Keratinocyte (primary cell): ENCODE results near the gene CTU1. TPM values are rescaled to one million over a fixed set of nuclear protein-coding genes. Genes with fewer than 3 reads are reported as not detected.

Experiments used
- DNase-seq: peaks from one replicate; pipeline ENCODE4 v3.0.0-alpha.2; 2011; ENCODE audit warnings: low read depth, missing footprints, low spot score
- FAIRE-seq: peaks from 2 replicates; lab custom pipeline; 2011; peaks lifted over from hg19 to GRCh38; lab: Jason Lieb, UNC
- H2AFZ ChIP-seq: 2 replicates; pipeline ENCODE4 v1.6.0; 2012; ENCODE audit warnings: low read length, control low read depth, inconsistent platforms; ENCODE audit not compliant: control insufficient read depth
- H3K27ac ChIP-seq: 2 replicates; pipeline ENCODE4 v1.5.1; 2011; ENCODE audit warnings: low read length; ENCODE audit not compliant: control insufficient read depth, insufficient read depth
- H3K27me3 ChIP-seq: 3 replicates; pipeline ENCODE4 v1.6.0; 2011; ENCODE audit warnings: low read length; ENCODE audit not compliant: control insufficient read depth, insufficient read depth; ENCODE audit errors: extremely low read depth
- H3K36me3 ChIP-seq, 2 experiments: 2 replicates in 1 of 2; 3 replicates in 1 of 2; pipeline ENCODE4 v1.5.1; 2011; ENCODE audit warnings: low read length in 2 of 2, mild to moderate bottlenecking in 1 of 2; ENCODE audit not compliant: control insufficient read depth in 2 of 2, insufficient read depth in 2 of 2; ENCODE audit errors: extremely low read depth in 1 of 2
- H3K4me1 ChIP-seq: 3 replicates; pipeline ENCODE4 v1.5.1; 2011; ENCODE audit warnings: low read length; ENCODE audit not compliant: control insufficient read depth, insufficient read depth; ENCODE audit errors: extremely low read depth
- H3K4me2 ChIP-seq: 3 replicates; pipeline ENCODE4 v1.6.0; 2011; ENCODE audit warnings: low read depth, low read length; ENCODE audit not compliant: control insufficient read depth, insufficient read depth; ENCODE audit errors: extremely low read depth
- H3K4me3 ChIP-seq, 3 experiments: fragments of 200-600 bp in 1 of 3; sonication (generic) in 1 of 3; 2 replicates in 2 of 3; 3 replicates in 1 of 3; pipeline ENCODE4 v1.5.1; 2011 to 2016; ENCODE audit warnings: low read length in 3 of 3, mild to moderate bottlenecking in 3 of 3, control low read depth in 2 of 3, inconsistent platforms in 1 of 3, low read depth in 1 of 3, mixed read lengths in 1 of 3, mixed run types in 1 of 3, moderate library complexity in 1 of 3; ENCODE audit not compliant: control insufficient read depth in 2 of 3, insufficient read depth in 2 of 3; ENCODE audit errors: extremely low read depth in 1 of 3
- H3K79me2 ChIP-seq: 2 replicates; pipeline ENCODE4 v1.6.0; 2012; ENCODE audit warnings: low read length; ENCODE audit not compliant: control insufficient read depth, insufficient read depth
- H3K9ac ChIP-seq: 3 replicates; pipeline ENCODE4 v1.6.0; 2011; ENCODE audit warnings: low read length; ENCODE audit not compliant: control insufficient read depth, insufficient read depth; ENCODE audit errors: extremely low read depth
- H3K9me1 ChIP-seq: 3 replicates; pipeline ENCODE4 v1.6.0; 2011; ENCODE audit warnings: low read length; ENCODE audit not compliant: control insufficient read depth, insufficient read depth; ENCODE audit errors: extremely low read depth
- H3K9me3 ChIP-seq: 2 replicates; pipeline ENCODE4 v1.5.1; 2012; ENCODE audit warnings: low read depth, low read length; ENCODE audit not compliant: control insufficient read depth
- H4K20me1 ChIP-seq: 3 replicates; pipeline ENCODE4 v1.6.0; 2011; ENCODE audit warnings: low read length; ENCODE audit not compliant: control insufficient read depth, insufficient read depth; ENCODE audit errors: extremely low read depth
- EZH2 ChIP-seq: IDR thresholded peaks from one replicate; pipeline ENCODE4 v1.6.1; 2012; ENCODE audit warnings: inconsistent platforms, mild to moderate bottlenecking, low read length, moderate library complexity
- dilution Hi-C: fragments of 300-500 bp; cut with MboI; formaldehyde crosslinking; loops from one replicate; pipeline ENCODE4 v1.7.0; 2020; ENCODE audit warnings: low sequenced_read_pairs; ENCODE audit not compliant: extremely low pct_ligation_motif_present
- polyA plus RNA-seq, 5 experiments: library from polyadenylated mRNA; depleted of rRNA in 3 of 5; stranded (reverse) in 3 of 5; stranded (forward) in 1 of 5; unstranded in 1 of 5; fragments of >200 nt; gene quantifications; 1 replicate in 1 of 5; 2 replicates in 3 of 5; 3 replicates in 1 of 5; pipeline versions ENCODE4 v1.2.1 to v1.2.3, GENCODE V29; 2011 to 2012; ENCODE audit warnings: missing spikeins in 2 of 5, low read depth in 1 of 5, low replicate concordance in 1 of 5
- TF ChIP-seq, protein P1 (sequence below), 3 experiments: IDR thresholded peaks in 1 of 3; conservative IDR thresholded peaks in 1 of 3; optimal IDR thresholded peaks in 1 of 3; 2 replicates in 2 of 3; 3 replicates in 1 of 3; pipeline versions ENCODE3 to v1.5.1; 2011; ENCODE audit warnings: low read length in 3 of 3, mild to moderate bottlenecking in 3 of 3, moderate library complexity in 2 of 3, control low read depth in 1 of 3, inconsistent platforms in 1 of 3; ENCODE audit not compliant: insufficient read depth in 2 of 3; ENCODE audit errors: extremely low read depth in 1 of 3

The CTU1 gene
- polyA plus RNA-seq, 1 donor (not counting 4 experiments of a cell fraction or from before 2014, with no cell fraction given), result 1.9 TPM

DNA sequence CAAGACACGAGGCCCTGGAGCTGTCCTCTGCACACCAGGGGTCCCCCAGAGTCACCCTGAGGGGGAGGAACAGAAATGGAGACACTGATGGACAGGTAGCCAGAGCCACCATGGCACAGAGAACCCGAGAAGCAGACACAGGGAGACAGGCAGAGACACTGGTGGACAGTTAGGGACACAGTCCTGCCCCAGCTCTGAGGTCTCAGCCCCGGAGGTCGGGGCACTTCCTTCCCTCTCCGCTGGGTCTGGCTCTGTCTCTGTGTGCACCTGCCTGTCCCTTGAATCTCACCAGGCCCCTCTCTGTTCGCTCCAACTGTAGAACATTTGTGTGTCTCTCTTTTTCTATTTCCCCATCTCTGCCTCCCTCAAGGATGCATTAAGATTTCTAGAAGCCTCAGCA is 30.1 kb downstream of the CTU1 start:
- Histone ChIP-seq H3K4me2 (no peak overlapping the region), H3K4me1 (peaks cover 12% of the 10 kb centered on the region), H3K79me2 (no peaks in the 10 kb centered on the region), H3K27me3 (peaks cover 4% of the 10 kb centered on the region), H3K27ac (no peak overlapping the region), H3K4me3 (no peak overlapping the region), H3K36me3 (no peaks in the 10 kb centered on the region), H3K9ac (no peak overlapping the region), H3K9me1 (no peaks in the 10 kb centered on the region), H4K20me1 (no peaks in the 10 kb centered on the region), H3K9me3 (no peaks in the 10 kb centered on the region), H2AFZ (no peak overlapping the region)
- TF ChIP-seq, protein P1, sequence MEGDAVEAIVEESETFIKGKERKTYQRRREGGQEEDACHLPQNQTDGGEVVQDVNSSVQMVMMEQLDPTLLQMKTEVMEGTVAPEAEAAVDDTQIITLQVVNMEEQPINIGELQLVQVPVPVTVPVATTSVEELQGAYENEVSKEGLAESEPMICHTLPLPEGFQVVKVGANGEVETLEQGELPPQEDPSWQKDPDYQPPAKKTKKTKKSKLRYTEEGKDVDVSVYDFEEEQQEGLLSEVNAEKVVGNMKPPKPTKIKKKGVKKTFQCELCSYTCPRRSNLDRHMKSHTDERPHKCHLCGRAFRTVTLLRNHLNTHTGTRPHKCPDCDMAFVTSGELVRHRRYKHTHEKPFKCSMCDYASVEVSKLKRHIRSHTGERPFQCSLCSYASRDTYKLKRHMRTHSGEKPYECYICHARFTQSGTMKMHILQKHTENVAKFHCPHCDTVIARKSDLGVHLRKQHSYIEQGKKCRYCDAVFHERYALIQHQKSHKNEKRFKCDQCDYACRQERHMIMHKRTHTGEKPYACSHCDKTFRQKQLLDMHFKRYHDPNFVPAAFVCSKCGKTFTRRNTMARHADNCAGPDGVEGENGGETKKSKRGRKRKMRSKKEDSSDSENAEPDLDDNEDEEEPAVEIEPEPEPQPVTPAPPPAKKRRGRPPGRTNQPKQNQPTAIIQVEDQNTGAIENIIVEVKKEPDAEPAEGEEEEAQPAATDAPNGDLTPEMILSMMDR (optimal IDR thresholded peaks at IDR 0.05 in 1 of 3, IDR thresholded peaks at IDR 0.05 in 1 of 3, conservative IDR thresholded peaks at IDR 0.05 in 1 of 3; ENCODE audit: extremely low read depth in 1 of 3, insufficient read depth in 2 of 3, low read length in 3 of 3), result no peak
- TF ChIP-seq EZH2, result no peak
- dilution Hi-C loops, result no loop called here
- DNase-seq (no peak), FAIRE-seq (no peak)

DNA sequence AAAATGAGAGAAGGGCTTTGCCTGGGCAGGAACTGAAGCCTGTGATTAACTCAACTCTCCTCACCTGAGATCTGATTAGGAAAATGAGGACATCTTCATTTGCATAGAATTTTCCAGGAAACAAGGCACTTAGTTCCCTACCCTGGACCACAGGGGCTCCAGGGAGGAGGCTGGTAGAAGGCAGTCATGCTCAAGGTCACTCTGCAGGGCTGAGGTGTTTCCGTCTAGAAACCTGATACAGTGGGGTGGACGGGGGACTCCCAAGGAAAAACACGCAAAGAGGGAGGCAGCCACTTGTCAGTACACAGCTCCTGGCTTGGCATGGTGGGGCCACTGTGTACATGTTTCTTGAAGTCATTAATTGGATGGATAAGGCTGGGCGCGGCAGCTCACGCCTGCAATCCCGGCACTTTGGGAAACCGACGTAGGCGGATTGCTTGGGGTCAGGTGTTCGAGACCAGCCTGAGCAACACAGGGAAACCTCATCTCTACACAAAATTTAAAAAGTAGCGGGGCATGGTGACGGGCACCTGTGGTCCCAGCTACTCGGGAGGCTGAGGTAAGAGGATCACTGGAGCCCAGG is 31.5 kb downstream of the CTU1 start:
- Histone ChIP-seq H4K20me1 (no peaks in the 10 kb centered on the region), H3K27me3 (peaks cover 4% of the 10 kb centered on the region), H3K9me1 (no peaks in the 10 kb centered on the region), H3K79me2 (no peaks in the 10 kb centered on the region), H3K9me3 (no peaks in the 10 kb centered on the region), H3K36me3 (no peaks in the 10 kb centered on the region), H3K4me1 (peaks cover 12% of the 10 kb centered on the region), H3K4me2 (no peak overlapping the region), H3K4me3 (no peak overlapping the region), H3K27ac (no peak overlapping the region), H3K9ac (no peak overlapping the region), H2AFZ (no peak overlapping the region)
- dilution Hi-C loops, result no loop called here
- DNase-seq (no peak), FAIRE-seq (no peak)
- TF ChIP-seq EZH2, result no peak
- TF ChIP-seq, protein P1 (optimal IDR thresholded peaks at IDR 0.05 in 1 of 3, IDR thresholded peaks at IDR 0.05 in 1 of 3, conservative IDR thresholded peaks at IDR 0.05 in 1 of 3; ENCODE audit: extremely low read depth in 1 of 3, insufficient read depth in 2 of 3, low read length in 3 of 3), result no peak
